Astrocyte of the spinal cord (primary cell): ENCODE results near the gene ADAM33.

Source experiments
- DNase-seq: peaks from one replicate; pipeline ENCODE4 v3.0.0; 2011; ENCODE audit warnings: low read depth, low spot score
- H3K4me3 ChIP-seq: 2 replicates; pipeline ENCODE4 v1.5.1; 2011; ENCODE audit warnings: low read depth, mild to moderate bottlenecking, low read length, moderate library complexity
- CTCF ChIP-seq: IDR thresholded peaks from 2 replicates; pipeline ENCODE4 v1.5.1; 2012; ENCODE audit warnings: low read depth, mild to moderate bottlenecking, low read length, inconsistent platforms
- in situ Hi-C: cut with HindIII; loops from 2 replicates; pipeline ENCODE4 v1.10.0; 2017; ENCODE audit warnings: low sequenced_read_pairs

Gene ADAM33

DNA sequence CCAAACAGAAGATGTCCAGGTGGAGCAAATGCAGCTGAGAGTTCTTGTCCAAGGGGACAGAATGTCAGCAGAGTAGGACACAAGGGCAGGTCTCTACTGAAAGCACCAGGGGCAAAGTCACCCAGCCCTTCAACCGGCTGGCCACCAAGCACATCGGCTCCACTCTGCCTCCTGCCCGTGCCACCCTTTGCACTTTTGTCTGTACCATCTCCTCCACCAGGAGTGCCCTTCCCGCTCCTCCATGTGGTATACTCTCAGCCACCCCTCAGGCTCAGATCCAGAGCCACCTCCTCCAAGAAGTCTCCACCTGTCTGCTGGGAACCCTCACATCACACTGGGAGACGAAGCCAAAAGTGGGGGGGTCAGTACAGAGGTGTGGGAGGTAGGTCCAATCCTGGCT, 46.5 kb upstream of the ADAM33 start:
- no peak overlapping the region for H3K4me3 ChIP-seq
- no peak for TF ChIP-seq CTCF
- in situ Hi-C loops: no loop called here
- no peak for DNase-seq

DNA sequence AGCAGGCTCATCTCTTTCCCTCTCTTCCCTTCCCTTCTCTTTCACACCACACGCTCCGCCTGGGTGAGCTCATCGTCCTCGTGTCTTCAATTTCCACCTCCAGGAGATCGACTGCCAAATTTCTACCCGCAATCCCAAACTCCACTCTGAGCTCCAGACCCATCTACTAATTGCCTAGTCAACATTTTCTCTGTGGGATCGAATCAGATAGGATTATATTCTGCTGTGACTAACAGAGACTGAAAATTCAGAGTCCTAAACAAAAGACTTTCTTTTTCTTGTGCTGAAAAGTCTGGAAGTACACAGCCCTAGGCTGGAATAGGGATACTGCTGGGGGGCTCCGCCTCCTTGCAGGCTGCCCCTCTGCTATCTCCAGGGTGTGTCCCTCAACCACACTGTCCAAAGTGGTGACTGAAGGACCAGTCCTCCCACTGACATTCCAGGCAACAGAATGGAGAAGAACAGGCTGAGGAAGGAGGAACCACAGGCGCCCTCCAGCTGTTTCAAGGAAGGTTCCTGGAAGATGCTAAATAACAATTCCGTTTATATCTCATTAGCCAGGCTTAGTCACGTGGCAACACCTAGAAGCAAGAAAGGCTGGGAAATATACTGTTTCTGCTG, 45.7 kb upstream of the ADAM33 start:
- DNase-seq: no peak

GRCh38 chr20:3724356-3724755, 42.5 kb upstream of the ADAM33 start:
- no peak for TF ChIP-seq CTCF
- H3K4me3 ChIP-seq: no peak overlapping the region
- DNase-seq: no peak
- in situ Hi-C loops: no loop called here

More for the DNA sequence above, 45.7 kb upstream of the ADAM33 start:
- H3K4me3 ChIP-seq: no peak overlapping the region
- no peak for TF ChIP-seq CTCF
- in situ Hi-C loops: no loop called here

DNA sequence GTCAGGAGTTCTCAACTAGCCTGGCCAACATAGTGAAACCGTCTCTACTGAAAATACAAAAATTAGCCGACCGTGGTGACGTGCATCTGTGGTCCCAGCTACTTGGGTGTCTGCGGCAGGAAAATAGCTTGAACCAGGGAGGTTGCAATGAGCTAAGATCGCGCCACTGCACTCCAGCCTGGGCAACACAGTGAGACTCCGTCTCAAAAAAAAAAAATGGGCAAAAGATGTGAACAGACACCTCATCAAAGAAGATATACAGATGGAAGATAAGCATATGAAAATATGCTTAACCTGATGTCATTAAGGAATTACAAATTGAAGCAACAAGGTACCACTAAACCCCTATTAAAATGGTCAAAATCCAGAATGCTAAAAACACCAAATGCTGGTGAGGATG, 41.5 kb upstream of the ADAM33 start:
- no peak for TF ChIP-seq CTCF
- no peak for DNase-seq
- in situ Hi-C loops: no loop called here
- no peak overlapping the region for H3K4me3 ChIP-seq

- DNase-seq: no peak
- TF ChIP-seq CTCF: no peak
- H3K4me3 ChIP-seq: no peak overlapping the region
- in situ Hi-C loops: no loop called here
These were observed 40.1 kb upstream of the ADAM33 start for GRCh38 chr20:3721912-3722311.

DNA sequence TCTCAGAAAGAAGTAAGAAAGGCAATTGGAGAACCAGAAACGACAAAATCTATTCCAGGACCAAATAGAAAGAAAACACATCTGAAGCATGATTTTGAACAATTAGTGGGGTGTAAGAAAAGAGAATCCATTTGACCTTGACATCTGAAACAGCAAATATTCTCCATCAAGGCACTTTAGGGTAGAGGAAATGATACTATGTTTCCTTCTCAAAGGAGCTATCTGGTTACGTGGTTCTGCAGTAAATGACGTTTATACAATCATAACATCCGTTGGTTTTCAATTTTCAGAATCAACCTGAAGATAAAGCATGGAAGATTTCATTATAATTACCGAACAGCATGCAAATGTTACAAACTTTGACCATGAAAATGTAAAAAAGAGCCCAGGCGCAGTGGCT, 38.8 kb upstream of the ADAM33 start:
- in situ Hi-C loops: no loop called here
- TF ChIP-seq CTCF: no peak
- no peak for DNase-seq
- no peak overlapping the region for H3K4me3 ChIP-seq

GRCh38 chr20:3720068-3720467, 38.3 kb upstream of the ADAM33 start:
- no peak for TF ChIP-seq CTCF
- in situ Hi-C loops: no loop called here
- no peak for DNase-seq
- H3K4me3 ChIP-seq: no peak overlapping the region
